A204.1 (cell line): Measurements from ENCODE around the gene AOAH.
"Not testable (repeated sequence)": the region's sequence is repeated elsewhere in the genome, so short reads cannot be mapped to it uniquely, and the experiment has no call there.

Experiments used
- FAIRE-seq: peaks from 2 replicates; lab custom pipeline; 2012; peaks lifted over from hg19 to GRCh38; lab: Jason Lieb, UNC

Gene AOAH

DNA sequence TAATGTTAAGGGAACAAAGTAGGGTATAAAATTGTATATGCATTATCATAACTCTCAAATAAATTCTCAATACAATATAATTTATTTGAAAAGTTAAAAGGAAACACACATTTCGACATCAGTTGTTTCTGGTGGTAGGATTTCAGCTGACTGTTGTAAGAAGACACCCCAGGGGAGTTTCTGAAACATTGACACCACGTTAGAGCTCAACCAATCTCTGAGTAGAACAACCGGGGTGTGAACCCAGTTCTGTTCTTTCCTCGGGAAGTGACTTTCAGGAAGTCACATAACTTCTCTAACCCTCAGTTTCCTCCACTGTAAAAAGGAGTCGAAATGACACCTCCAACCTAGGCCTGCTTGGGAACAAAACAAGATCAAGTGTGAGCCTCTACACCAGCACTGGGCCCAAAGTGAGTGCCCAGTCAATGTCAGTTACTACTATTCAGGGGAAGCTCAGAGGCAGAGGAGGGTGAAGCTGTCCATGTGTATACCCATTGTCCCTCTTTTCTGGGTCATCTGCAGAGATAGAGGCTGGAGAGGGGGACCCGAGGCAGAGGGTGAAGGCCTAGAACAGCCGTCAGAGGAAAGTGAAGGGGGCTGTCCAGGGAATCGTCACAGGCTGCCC, 67.1 kb downstream of the AOAH start:
- no peak for FAIRE-seq

DNA sequence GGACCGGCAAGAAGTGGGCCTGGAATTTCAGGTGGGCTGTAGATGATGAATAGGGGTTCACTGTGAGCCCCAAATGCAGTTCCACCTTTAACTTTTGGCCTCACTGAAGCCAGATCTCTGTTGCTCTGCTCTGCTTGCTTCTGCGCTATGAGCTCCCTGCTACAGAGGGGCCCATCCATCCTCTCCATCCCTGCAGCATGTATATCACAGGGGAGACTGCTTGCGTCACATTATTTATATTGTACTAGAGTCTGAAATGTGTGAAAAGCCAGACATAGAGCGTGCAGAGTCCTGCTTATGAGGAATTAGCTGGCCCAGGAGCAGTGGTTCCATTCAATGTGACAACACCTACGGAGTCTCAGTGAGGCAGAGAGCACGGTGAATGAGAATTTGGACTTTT, 69.9 kb downstream of the AOAH start:
- no peak for FAIRE-seq

DNA sequence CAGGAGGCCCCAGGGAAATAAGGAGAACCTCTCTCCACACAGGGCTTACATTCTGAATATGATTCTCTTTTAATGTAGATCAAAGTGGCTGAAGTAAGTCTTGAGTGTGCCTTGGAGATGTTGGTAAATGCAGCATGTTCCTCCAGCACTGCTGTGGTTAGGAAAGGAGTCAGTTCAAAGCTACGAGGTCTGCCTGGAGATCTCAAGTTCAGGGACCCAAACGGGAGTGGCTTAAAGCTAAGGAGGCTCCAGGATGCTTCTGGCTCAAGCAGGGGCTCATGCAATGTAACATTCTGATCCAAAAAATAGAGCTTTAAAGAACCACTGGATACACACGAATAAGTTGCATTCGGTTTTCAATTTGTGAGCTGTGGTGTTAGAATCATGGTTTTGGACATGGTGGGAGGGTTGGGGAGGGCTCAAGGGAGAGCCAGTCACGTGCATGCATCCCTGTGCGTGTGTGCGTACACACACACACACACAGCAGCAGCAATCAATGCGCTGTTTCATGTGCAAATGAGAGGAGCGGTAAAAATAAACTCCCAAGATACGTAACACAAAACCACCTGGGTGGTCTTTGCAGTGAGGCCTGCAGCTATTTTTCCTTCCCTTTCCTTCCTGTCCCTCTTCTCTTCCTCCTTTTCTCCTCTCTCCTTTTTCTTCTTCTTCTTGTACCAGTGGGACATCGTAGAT, 70.5 kb downstream of the AOAH start:
- FAIRE-seq: no peak

DNA sequence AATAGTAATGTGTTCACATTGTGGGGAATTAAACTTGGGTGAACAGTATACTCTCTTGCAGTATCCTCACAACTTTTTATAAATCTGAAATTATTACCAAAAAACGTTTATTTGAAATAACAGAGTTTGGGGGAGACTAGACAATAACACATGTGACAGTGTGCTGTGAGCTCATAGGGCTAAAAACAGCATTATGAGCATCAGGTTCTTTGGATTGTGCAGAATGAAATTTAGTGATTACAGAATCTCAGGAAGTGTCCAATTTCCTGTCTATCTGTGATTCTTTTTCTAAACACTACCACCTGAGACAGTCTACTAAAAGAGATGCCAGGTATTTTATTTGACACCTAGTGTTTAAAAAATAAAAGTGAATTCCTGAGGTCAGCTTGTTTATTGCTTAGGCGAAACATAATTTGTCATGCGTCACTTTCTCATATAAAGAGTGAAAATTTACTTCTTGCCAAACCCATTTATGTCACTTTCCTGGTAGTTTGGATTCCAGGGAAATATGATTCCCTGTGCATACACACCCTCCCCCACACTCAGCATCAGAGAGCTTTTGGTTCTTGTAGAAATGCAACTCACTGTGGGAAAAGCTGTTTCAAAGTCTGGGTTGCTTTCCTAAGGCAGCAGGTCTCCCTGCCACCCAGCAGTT, 71.2 kb downstream of the AOAH start:
- no peak for FAIRE-seq

DNA sequence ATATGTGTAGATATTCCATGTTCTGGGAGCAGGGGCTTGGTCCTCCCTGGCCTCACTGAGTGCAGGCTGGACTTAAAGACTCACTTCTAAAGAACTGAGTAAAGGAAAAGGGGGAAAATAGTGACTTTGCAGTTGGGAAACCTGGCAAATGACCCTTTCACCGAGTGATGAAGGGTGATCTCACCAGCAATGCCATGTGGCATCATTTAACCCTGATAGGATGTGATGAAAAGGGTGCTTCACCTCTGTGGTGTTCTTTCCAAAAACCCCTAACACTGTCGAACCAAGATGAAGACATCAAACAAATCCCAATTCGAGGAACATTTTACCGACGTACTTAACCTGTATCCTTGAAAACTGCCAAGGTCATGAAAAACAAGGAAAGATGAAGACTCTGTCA, 71.9 kb downstream of the AOAH start:
- no peak for FAIRE-seq

DNA sequence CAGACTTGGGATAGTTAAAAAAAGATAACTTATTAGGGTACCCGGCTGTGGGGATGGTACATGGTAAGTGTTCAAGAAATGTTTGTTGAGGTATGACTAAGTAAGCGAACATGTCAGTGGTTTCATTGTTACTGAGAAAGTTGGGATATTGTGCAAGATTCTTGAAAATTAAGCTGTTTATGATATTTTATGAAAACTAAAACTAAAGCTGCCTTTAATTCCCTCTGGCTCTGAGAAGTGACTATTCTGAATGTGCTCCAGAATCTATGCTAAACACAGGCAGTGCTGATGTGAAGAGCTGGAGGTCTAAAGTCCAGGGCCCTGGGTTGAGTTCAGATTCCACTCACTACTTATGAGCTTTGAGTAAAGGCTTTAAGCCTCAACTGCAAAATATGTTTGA, 72.9 kb downstream of the AOAH start:
- no peak for FAIRE-seq

DNA sequence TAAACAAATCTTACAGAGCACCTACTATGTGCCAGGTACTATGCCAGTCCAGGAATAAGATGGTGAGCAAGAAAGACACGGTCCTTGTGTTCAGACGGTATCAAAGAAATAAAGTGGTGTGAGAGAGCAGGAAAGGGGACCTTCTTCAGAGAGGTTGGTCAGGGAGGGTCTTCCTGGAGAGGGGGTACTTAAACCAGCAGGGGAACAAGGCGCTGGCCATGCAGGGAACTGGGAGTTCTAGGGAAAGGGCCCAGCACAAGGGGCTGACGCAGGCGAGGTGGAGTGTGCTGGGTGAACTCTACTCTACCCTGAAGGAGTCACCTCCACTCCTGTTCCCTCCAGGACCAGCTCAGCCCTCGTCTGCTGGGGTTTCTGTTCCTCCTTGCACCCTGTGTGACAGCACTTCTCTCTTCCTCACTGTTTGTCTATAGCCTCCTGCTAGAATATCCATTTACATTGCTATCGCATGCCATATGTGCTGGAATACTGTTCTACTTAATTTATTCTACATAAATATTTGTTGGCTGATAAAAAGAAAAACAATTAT, 73.5 kb downstream of the AOAH start:
- FAIRE-seq: no peak

DNA sequence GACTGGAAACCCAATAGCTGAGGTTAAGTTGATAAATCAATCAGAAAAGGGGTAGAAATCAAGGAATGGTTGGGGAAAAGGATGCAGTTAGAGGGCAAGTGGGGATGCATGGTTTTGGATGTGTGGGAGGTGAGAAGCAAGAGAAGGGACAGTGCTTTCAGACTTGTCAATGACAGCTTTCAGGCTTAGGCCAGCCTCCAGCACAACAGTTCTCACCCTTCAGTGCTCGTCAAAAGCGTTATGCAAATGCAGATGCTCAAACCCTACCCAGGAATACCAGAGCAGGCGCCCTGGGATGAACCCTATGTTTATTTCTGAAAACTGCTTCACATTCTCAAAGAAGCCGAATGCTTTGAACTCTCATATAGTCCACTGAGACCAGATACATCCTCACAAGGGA, 74.0 kb downstream of the AOAH start:
- FAIRE-seq: no peak

DNA sequence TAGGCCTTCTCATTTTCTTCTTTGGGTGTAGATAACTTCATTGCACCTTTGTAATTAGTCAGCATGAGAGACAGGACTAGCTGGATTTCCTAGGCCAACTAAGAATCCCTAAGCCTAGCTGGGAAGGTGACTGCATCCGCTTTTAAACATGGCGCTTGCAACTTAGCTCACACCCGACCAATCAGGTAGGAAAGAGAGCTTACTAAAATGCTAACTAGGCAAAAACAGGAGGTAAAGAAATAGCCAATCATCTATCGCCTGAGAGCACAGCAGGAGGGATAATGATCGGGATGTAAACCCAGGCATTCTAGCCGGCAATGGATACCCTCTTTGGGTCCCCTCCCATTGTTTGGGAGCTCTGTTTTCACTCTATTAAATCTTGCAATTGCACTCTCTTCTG, 75.0 kb downstream of the AOAH start:
- not testable (repeated sequence) for FAIRE-seq

DNA sequence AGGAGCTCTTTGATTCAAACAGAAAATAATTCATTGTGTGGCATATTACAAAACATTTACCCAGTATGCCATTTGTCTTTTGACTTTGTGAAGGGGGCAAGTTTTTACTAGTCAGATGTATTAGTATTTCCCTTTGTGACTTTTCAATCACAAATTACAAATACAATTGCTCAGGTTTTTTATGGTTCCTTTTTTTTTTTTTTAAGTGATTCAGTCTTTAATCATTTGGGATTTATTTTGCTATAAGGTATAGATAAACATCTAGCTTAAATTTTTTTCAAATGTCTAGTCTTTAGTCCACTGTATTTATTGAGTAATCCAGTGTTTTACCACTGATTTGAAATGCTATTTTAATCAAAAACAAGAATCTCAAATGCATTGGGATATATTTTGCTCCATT, 75.9 kb downstream of the AOAH start:
- no peak for FAIRE-seq

DNA sequence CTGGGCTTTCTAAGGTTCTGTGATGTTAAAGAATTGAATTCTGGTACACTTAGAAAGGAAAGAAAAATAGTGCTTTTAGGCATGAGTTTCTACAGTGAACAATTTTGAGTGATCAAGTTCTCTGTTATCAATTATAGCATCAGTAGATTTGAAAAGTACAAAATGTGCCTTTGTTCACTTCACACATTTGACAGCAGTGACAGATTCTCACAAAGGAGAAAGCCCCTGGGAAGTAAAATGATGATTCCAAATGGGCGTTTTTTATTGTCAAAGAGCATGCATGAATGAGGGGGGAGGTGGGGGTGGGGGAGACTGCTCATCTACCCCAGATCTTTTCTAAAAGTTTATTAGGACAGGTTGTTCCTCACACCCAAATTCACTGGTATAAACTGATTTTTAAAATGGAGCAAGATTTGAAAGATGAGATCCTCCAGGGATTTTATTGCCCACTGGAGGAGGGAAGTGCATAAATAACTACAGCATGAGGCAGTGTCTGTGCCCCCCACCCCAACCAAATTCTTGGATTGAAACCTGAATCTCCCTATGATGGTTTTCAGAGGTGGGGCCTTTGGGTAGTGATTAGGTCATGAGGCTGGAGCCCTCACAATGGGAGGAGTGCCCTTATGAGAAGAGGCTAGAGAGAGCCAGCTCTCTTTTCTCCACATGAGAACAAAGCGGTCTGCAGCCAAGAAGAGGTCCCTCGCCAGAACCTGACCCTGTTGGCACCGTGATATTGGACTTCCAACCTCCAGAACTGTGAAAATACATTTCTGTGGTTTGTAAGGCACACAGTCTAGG, 79.5 kb downstream of the AOAH start:
- no peak for FAIRE-seq

DNA sequence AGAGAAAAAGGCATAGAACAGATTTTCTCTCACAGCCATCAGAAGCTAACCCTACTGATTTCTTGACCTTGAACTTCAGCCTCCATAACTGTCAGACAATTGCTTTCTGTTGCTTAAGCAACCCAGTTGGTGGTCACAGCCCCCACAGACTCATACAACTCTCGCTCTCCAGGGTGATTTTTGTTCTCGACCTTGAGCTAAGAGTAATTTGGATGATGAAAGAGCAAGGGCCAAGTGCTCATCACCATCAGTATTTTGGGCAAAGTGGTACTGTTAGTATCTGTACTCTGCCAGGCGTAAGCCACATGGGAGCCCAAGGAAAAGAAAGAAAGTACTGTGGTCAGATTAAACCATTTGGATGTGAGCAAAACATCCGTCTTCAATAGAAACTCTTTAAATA, 81.9 kb downstream of the AOAH start:
- no peak for FAIRE-seq

DNA sequence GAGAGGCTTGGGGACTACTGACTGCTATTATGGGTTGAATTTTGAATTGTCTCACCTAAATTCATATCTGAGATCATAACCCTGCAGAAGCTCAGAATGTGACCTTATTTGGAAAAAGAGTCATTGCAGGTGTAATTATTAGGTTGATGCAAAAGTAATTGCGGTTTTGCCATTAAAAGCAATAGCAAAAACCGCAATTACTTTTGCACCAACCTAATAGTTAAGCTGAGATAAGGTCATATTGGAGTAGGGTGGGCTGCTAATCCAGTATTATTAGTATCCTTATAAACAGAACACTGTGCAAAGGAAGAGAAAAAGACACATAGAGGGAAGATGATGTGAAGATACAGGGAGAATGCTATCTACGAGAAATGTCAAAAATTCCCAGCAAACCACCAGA, 82.3 kb downstream of the AOAH start:
- FAIRE-seq: no peak

DNA sequence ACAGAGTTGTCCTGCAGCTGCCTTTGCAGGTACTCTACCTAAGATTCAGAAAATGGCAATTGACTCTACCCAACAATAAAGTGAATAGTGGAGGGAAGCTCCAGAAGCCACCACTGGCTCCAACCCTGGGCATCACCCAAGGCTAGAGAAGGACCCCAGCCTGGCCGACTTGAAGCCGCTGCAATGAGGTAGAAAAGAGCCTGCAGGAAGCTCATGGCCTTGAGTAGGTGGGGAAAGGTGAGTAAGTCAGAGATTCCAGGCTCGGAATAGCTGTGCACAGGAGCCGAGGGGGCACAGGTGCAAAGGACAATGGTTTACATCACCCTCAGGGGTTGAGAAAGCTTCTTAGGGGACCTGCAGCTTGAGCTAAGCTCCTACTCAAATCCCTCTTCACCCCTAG, 83.6 kb downstream of the AOAH start:
- FAIRE-seq: no peak

DNA sequence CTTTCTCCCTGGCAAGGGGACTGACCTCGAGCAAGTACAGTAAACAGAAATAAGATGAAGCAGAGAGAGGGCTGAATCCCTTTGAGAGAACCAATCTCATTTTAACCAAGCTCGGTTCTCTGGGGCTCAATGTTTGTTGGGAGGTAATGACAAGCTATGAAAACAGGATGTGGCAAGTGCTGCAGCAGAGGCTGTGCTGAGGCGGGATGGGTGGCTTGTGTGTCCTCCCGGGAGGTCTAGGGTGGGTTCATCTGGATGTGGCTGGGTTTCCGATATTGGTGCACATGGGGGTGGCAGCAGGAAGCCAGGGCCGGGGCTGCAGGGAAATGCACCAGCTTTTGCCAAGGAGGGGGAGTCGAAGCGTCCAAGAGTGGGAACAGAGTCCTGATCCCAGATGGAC, 84.5 kb downstream of the AOAH start:
- no peak for FAIRE-seq

DNA sequence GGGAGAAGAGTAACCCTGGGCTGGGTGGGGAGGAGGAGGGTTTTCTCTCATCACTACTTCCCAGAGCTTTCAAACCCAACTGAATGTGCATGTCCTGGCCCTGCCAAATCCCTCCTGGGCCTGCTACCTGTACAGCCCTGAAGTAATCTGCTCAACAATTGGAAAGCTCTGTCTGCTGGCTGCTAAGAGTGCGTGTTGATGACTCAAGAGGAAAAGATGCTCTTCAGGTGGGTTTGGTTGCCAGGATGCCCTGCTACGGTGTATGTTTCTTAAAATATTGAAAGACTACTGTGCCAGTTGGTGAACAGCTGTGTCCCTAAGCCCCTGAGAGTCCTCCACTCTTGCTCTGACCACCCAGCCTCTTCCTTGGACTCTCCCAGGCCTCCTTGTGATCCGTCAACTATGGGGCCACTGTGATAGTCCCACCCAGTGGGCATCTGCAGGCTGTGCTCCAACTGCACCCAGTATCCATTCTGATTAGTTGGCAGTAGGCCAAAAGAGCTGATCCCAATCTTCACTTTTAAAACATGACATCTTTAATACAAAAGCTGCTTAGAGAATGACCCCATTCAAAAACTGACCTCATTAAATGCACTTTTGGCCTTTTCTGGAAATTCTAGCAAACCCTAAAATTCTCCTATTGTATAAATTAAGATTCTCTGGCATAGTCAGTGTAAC, 85.6 kb downstream of the AOAH start:
- FAIRE-seq: no peak

DNA sequence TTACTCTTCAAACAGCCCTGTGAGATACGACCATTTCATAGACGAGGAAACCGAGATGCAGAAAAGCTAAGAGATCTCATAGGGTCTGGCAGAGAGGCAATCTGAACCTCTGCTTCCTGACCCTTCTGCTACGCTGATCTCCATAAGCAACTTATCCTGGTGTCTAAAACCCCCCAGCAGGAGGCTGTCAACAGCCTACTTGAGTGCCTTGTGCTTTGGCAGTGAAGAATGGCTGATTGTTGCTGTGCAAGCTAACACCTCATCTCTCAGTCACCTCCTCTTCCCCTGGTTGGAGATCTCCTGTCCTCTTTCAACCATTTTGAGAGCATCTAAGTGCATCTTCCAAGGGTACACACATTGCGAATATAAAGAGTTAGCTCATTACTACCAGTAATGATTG, 86.2 kb downstream of the AOAH start:
- FAIRE-seq: no peak

DNA sequence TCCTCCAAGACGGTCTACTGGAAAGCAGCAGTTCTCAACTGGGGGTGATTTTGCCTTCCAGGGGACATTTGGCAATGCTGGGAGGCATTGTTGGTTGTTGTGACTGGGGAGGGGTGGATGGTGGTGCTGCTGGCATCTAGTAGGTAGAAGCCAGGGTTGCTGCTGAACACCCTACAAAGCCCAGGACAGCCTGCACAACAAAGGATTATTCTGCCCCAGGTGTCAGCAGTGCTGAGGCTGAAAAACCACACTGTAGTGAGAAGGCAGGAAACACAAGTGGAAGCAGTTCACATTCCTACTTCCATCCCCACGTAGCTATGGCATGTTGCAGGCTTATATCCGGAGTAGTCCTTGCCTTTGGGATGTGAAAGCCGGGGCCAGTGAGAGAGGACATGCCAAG, 86.9 kb downstream of the AOAH start:
- no peak for FAIRE-seq

DNA sequence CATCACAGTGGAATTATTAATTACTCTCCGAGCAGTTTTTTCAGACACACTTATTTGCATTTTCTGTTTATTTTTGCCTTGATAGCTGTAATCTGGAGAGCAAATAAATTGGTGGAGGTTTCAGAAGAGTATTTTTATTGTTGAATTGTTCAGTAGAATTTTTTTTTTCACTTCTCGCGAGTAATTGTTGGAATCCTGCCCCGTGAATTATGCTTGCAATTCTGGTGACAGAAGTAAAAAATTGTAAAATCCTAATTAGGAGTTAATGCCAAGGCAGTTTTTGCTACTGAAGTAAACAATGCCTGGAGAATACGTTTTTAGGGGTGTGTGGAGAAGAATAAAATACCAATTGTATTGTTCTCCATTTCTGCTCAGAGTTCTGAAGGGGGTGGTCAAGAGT, 88.2 kb downstream of the AOAH start:
- no peak for FAIRE-seq

DNA sequence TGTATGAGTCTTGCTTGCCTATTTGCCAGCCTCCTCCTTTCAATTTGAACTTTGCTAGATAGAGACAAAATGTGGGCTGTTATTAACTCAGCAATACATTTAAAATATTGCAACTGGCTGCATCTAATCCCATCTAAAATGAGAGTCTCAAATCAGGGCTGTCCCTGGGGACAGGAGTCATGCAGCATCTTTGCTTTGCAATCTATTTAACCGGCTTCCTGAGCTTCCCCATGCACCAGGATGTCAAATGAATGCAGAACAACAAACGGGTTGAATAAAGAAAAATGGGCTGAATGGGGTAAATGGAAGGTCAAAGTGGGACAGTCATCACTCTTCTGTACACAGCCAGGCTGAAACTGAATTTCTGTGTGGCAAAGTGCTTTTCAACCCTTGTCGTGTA, 89.2 kb downstream of the AOAH start:
- no peak for FAIRE-seq

DNA sequence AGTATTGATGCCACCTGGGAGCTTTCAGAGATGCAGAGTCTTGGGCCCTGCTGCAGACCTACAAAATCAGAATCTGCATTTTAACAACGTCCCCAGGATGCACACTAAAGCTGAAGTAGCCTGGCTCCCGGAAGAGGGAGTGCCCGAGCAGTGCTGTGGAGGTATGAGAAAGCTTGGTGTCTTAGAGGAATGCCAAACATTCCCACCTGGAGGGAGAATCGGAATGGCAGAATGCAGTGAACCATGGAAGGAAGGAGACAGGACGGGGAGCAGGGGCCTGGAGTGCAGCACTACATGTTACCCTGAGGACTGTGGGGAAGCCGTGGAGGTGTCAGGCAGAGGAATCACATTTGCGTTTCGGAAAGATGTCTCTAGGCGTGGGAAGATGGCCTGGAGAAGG, 90.9 kb downstream of the AOAH start:
- no peak for FAIRE-seq

DNA sequence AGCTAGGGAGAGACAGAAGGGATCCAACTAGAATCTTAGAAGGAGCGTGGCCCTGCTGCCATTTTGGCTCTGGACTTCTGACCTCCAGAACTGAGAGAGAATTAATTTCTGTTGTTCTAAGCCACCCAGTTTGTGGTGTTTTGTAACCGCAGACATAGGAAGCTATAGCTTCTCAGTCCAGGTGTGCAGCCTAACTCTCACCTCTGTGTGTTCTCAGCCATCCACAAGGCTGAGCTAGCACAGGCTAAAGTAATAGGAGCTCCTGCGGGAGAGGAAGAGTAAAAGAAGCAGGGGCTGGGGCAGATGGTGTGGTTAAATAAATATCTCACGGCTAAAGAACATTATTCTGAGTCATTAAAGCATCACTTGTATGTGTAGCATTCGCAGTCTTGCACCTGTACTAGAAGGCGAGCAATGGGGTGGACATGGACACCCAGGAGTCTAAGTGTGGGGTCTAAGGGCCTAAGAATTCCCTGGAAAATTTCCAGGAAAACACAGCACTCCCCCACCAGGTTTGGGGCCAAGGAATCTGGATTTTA, 94.1 kb downstream of the AOAH start:
- no peak for FAIRE-seq
